ENCODE data around the gene INPP1.

The INPP1 gene

DNA sequence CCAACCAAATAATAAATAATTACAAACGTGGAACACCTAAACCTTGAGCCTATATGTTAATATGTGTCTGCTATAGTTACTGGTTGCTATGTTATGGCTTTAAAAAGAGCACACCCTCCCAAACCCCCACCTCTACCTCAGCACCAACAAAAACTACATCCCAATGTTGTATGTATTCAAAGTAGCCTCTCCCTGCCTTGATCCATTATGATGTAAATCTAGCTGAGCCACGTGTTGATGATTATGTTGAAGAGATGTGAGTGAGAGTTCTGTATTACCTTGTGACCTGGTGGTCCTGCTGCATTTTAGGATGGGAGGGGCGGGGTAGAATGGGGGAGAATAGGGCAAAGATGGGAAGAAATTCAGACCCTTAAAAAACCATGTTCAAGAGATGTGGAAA, 69.6 kb downstream of the INPP1 start:
- no peak for DNase-seq

DNA sequence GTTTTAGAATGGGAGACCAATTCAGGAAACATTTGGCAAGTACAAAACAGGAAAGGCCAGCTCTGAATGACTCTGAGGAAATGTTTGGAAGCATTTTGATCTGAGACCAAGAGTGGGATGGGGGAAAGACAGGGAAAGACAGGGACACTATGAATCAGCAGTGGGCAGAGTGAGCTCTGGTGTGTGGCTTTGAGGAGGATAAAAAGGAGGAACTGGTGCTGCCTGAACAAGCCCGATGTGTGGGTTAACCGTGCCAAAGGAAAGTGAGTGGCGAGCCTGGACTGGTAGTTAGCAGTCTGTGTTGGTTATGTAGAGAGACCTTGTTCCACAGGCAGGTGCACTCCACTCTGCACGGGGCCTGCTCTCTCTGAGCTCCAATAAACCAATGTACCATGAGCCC, 70.0 kb downstream of the INPP1 start:
- no peak for DNase-seq

- no peak for DNase-seq
Observed at GRCh38 chr2:190415251-190415650, 71.9 kb downstream of the INPP1 start.

DNA sequence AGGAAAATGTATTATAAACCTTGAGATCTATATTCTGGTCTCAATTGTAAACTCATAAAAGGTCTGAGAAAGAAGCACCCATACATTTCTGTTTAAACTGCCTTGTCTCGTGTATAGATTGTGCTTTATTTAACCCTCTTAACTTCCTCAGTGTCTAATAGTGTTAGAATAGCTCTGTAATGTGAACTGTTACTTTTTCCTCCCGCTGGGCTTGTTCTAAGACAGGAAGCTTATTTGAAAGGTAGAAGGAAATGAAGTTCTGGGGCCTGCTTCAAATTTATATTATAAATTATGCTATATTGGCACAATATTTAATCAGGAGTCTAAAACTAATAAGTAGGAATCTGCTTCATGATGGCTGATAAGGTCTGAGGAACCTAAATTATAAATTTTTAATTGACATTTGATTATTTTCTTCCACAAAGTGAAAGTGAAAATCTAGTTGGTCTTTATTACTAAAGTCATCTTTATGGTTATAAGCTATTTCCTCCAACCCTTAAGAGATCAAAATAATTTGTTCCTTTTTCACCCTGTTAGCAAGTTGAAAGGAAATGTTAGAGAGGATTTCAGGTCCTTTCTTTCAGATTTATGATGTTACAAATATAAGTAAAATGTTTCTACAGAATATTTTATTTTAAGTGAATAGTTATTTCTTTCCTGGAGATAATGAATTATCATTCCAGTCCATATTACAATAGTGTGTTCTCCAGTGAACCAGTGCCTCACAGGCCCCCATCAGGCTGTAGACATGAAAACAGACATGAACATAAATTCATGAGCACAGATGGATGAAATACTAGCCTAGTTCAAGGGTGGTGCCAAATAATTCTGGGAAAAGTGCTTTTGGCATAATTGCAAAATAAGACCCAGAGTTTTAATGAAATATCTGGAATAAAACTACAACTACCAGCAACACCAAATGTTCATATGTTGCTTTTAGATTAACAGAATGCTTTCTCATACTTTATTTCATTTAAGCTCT, 72.7 kb downstream of the INPP1 start:
- no peak for DNase-seq

DNA sequence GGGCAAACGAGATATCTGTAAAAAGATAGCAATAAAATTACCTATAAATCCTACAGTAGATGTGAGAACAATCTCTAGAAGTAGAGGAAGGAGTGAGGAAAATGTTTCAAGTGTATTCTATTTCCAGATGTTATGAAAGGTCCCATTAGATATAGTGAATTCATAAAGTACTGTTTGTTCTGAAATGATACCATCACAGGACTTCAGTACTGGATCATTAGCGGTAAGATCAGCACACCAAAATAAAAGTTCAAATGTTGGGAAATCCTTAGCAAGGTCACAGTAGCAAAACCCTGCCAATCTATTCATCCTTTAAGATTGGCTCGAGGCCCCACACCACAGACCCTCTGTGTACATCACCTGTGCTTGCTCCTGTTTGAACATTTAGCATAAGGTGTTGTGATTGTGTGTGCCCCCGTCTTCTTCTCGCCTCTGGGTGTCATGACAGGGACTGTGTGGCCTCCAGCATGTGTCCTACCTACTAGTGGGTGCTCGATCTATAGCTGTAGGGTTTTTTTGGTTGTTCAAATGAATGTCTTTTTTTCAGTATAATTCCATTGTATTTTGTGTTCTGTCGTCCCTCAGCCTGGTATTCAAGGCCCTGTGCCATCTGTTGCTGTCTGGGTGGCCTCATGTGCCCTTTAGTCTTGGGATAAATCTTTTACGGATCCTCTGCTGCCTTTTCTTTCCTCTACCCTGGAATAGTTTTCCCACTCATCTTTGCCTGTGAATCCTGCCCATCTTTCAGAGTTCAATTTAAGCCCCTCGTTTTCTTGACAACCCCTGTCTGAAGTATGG, 73.9 kb downstream of the INPP1 start:
- no peak for DNase-seq

DNA sequence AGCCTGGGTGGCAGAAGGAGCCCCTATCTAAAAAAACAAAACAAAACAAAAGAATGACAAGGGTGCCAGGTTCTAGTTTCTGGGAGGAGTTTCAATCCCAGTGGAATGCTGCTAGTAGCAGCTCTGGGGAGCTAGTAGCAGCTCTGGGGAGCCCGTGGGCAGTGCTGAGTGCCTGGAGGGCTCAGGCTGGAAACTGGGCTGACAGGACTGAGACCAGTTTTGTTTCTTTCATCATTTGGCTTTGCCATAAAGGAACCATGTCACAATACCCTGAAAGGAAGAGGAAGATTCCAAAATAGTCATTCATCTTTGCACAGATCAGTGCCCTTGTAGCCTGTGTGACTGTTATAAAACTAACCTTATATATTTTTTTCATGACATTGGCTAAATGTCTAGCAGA, 75.3 kb downstream of the INPP1 start:
- DNase-seq = no peak

- DNase-seq = no peak
Observed at GRCh38 chr2:190420801-190421200, 77.4 kb downstream of the INPP1 start.

Measured in activated CD4-positive, alpha-beta T cell treated with anti-CD3 and anti-CD28 coated beads for 4 hours (primary cell).